ENCODE measurements around the gene KLHL36.

DNA sequence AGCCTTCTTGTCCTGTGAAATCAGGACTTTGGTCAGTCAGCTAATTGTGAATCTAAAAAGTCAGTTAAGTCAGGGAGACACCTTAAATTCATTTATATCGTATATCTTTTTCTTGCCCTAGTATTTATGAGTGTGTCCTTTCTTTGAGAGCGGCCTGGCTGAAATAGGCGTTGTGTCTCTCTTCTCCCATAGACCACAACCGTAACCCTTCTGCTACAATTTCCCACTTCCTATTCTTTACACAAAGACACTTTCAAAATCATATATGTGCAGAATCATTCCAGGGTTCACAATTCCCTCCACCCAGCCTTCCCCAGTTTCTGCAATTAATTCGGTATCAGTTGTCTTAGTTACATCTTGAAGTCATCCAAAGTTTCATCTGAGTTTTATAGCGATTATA, 16.4 kb upstream of the KLHL36 start:
- TF ChIP-seq GABPA (IDR thresholded peaks at IDR 0.05 in 1 of 2, conservative IDR thresholded peaks at IDR 0.05 in 1 of 2) (no peak), YY1 (IDR thresholded peaks at IDR 0.05) (no peak), RAD21 (IDR thresholded peaks at IDR 0.05) (no peak)
- TF ChIP-seq, protein P1, sequence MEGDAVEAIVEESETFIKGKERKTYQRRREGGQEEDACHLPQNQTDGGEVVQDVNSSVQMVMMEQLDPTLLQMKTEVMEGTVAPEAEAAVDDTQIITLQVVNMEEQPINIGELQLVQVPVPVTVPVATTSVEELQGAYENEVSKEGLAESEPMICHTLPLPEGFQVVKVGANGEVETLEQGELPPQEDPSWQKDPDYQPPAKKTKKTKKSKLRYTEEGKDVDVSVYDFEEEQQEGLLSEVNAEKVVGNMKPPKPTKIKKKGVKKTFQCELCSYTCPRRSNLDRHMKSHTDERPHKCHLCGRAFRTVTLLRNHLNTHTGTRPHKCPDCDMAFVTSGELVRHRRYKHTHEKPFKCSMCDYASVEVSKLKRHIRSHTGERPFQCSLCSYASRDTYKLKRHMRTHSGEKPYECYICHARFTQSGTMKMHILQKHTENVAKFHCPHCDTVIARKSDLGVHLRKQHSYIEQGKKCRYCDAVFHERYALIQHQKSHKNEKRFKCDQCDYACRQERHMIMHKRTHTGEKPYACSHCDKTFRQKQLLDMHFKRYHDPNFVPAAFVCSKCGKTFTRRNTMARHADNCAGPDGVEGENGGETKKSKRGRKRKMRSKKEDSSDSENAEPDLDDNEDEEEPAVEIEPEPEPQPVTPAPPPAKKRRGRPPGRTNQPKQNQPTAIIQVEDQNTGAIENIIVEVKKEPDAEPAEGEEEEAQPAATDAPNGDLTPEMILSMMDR (IDR thresholded peaks at IDR 0.05; ENCODE audit: low read depth, low read length, missing input control) = no peak
- TF ChIP-seq, protein P2, sequence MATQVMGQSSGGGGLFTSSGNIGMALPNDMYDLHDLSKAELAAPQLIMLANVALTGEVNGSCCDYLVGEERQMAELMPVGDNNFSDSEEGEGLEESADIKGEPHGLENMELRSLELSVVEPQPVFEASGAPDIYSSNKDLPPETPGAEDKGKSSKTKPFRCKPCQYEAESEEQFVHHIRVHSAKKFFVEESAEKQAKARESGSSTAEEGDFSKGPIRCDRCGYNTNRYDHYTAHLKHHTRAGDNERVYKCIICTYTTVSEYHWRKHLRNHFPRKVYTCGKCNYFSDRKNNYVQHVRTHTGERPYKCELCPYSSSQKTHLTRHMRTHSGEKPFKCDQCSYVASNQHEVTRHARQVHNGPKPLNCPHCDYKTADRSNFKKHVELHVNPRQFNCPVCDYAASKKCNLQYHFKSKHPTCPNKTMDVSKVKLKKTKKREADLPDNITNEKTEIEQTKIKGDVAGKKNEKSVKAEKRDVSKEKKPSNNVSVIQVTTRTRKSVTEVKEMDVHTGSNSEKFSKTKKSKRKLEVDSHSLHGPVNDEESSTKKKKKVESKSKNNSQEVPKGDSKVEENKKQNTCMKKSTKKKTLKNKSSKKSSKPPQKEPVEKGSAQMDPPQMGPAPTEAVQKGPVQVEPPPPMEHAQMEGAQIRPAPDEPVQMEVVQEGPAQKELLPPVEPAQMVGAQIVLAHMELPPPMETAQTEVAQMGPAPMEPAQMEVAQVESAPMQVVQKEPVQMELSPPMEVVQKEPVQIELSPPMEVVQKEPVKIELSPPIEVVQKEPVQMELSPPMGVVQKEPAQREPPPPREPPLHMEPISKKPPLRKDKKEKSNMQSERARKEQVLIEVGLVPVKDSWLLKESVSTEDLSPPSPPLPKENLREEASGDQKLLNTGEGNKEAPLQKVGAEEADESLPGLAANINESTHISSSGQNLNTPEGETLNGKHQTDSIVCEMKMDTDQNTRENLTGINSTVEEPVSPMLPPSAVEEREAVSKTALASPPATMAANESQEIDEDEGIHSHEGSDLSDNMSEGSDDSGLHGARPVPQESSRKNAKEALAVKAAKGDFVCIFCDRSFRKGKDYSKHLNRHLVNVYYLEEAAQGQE (IDR thresholded peaks at IDR 0.05) = no peak
- TF ChIP-seq, protein P3, sequence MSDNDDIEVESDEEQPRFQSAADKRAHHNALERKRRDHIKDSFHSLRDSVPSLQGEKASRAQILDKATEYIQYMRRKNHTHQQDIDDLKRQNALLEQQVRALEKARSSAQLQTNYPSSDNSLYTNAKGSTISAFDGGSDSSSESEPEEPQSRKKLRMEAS (IDR thresholded peaks at IDR 0.05) = no peak
- TF ChIP-seq, protein P4, sequence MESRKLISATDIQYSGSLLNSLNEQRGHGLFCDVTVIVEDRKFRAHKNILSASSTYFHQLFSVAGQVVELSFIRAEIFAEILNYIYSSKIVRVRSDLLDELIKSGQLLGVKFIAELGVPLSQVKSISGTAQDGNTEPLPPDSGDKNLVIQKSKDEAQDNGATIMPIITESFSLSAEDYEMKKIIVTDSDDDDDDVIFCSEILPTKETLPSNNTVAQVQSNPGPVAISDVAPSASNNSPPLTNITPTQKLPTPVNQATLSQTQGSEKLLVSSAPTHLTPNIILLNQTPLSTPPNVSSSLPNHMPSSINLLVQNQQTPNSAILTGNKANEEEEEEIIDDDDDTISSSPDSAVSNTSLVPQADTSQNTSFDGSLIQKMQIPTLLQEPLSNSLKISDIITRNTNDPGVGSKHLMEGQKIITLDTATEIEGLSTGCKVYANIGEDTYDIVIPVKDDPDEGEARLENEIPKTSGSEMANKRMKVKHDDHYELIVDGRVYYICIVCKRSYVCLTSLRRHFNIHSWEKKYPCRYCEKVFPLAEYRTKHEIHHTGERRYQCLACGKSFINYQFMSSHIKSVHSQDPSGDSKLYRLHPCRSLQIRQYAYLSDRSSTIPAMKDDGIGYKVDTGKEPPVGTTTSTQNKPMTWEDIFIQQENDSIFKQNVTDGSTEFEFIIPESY (IDR thresholded peaks at IDR 0.05) = no peak

Measured in liver (tissue), 3 donors.